WTC11 (cell line): ENCODE data around the gene RNF19B. TPM values are rescaled to one million over a fixed set of nuclear protein-coding genes. Genes with fewer than 3 reads are reported as not detected.

Source experiments
- CBFB ChIP-seq: sonication (generic); formaldehyde crosslinking; IDR thresholded peaks from 2 replicates; pipeline ENCODE4 v1.8.1; 2022; ENCODE audit warnings: mild to moderate bottlenecking, low read depth, missing genetic modification reagents
- ELF4 ChIP-seq: sonication (generic); formaldehyde crosslinking; IDR thresholded peaks from 2 replicates; pipeline ENCODE4 v1.8.1; 2022; ENCODE audit warnings: low read depth, mild to moderate bottlenecking, moderate library complexity, missing genetic modification reagents
- GABPB1 ChIP-seq: sonication (generic); formaldehyde crosslinking; IDR thresholded peaks from 2 replicates; pipeline ENCODE4 v1.8.1; 2023; ENCODE audit warnings: mild to moderate bottlenecking, missing genetic modification reagents
- GRHL2 ChIP-seq: fragments of 250-450 bp; sonication (Bioruptor Pico); IDR thresholded peaks from 2 replicates; pipeline ENCODE4 v1.8.0; 2022; ENCODE audit warnings: mild to moderate bottlenecking, moderate library complexity; ENCODE audit not compliant: insufficient replicate concordance, severe bottlenecking
- JAZF1 ChIP-seq: fragments of 250-450 bp; sonication (Bioruptor Pico); IDR thresholded peaks from 2 replicates; pipeline ENCODE4 v1.9.0; 2021; ENCODE audit warnings: moderate library complexity, mild to moderate bottlenecking, inconsistent platforms
- NR3C1 ChIP-seq: sonication (generic); formaldehyde crosslinking; conservative IDR thresholded peaks from 2 replicates; pipeline ENCODE4 v1.8.1; 2023; ENCODE audit warnings: low read depth, mild to moderate bottlenecking, missing genetic modification reagents
- OVOL2 ChIP-seq: fragments of 250-450 bp; sonication (Bioruptor Pico); IDR thresholded peaks from 2 replicates; pipeline ENCODE4 v1.9.0; 2021; ENCODE audit warnings: mild to moderate bottlenecking, borderline replicate concordance
- PRRX2 ChIP-seq: fragments of 250-450 bp; sonication (Bioruptor Pico); IDR thresholded peaks from 2 replicates; pipeline ENCODE4 v1.8.0; 2021; ENCODE audit warnings: mild to moderate bottlenecking
- RORB ChIP-seq: fragments of 250-450 bp; sonication (Bioruptor Pico); IDR thresholded peaks from 2 replicates; pipeline ENCODE4 v1.9.0; 2021; ENCODE audit warnings: mild to moderate bottlenecking
- SOX15 ChIP-seq: fragments of 250-450 bp; sonication (Bioruptor Pico); IDR thresholded peaks from 2 replicates; pipeline ENCODE4 v1.9.0; 2021; ENCODE audit warnings: mild to moderate bottlenecking
- TEAD1 ChIP-seq: sonication (generic); formaldehyde crosslinking; IDR thresholded peaks from 2 replicates; pipeline ENCODE4 v1.8.0; 2022; ENCODE audit warnings: mild to moderate bottlenecking, missing genetic modification reagents
- ZNF219 ChIP-seq: sonication (generic); formaldehyde crosslinking; IDR thresholded peaks from 2 replicates; pipeline ENCODE4 v1.8.0; 2023; ENCODE audit warnings: missing genetic modification reagents, mild to moderate bottlenecking, borderline replicate concordance
- ZNF396 ChIP-seq: fragments of 250-450 bp; sonication (Bioruptor Pico); IDR thresholded peaks from 2 replicates; pipeline ENCODE4 v1.8.0; 2021; ENCODE audit warnings: mild to moderate bottlenecking, moderate library complexity, borderline replicate concordance
- ZNF423 ChIP-seq: fragments of 250-450 bp; sonication (Bioruptor Pico); IDR thresholded peaks from 2 replicates; pipeline ENCODE4 v2.1.2; 2022; ENCODE audit warnings: mild to moderate bottlenecking, moderate library complexity
- ZNF671 ChIP-seq: fragments of 250-450 bp; sonication (Bioruptor Pico); IDR thresholded peaks from 2 replicates; pipeline ENCODE4 v1.8.0; 2021; ENCODE audit warnings: mild to moderate bottlenecking
- total RNA-seq: library from RNA; stranded (reverse); gene quantifications from 3 replicates; pipeline ENCODE4 v1.2.3, GENCODE V29; 2021
- TF ChIP-seq, protein P1 (sequence below): fragments of 200-600 bp; IDR thresholded peaks from 2 replicates; pipeline ENCODE4 v1.8.0; 2022; ENCODE audit warnings: antibody characterized with exemption
- TF ChIP-seq, protein P2 (sequence below): sonication (generic); formaldehyde crosslinking; IDR thresholded peaks from 2 replicates; pipeline ENCODE4 v1.8.1; 2022; ENCODE audit warnings: missing genetic modification reagents, borderline replicate concordance
- TF ChIP-seq, protein P3 (sequence below): sonication (generic); formaldehyde crosslinking; IDR thresholded peaks from 2 replicates; pipeline ENCODE4 v1.8.0; 2022; ENCODE audit warnings: missing genetic modification reagents
- TF ChIP-seq, protein P4 (sequence below): sonication (generic); formaldehyde crosslinking; IDR thresholded peaks from 2 replicates; pipeline ENCODE4 v1.8.1; 2023; ENCODE audit warnings: mild to moderate bottlenecking, missing genetic modification reagents, moderate library complexity
- TF ChIP-seq, protein P5 (sequence below): sonication (generic); formaldehyde crosslinking; IDR thresholded peaks from 2 replicates; pipeline ENCODE4 v1.8.1; 2023; ENCODE audit warnings: mild to moderate bottlenecking, missing genetic modification reagents
- TF ChIP-seq, protein P6 (sequence below): sonication (generic); formaldehyde crosslinking; conservative IDR thresholded peaks from 2 replicates; pipeline ENCODE4 v1.8.1; 2023; ENCODE audit warnings: mild to moderate bottlenecking, low read depth, missing genetic modification reagents, moderate library complexity
- TF ChIP-seq, protein P7 (sequence below): sonication (generic); formaldehyde crosslinking; IDR thresholded peaks from 2 replicates; pipeline ENCODE4 v1.8.1; 2023; ENCODE audit warnings: mild to moderate bottlenecking, missing genetic modification reagents, moderate library complexity
- TF ChIP-seq, protein P8 (sequence below): fragments of 250-450 bp; sonication (Bioruptor Pico); IDR thresholded peaks from 2 replicates; pipeline ENCODE4 v1.9.0; 2021; ENCODE audit warnings: moderate library complexity, mild to moderate bottlenecking, inconsistent platforms, borderline replicate concordance

Gene RNF19B
- total RNA-seq, 1 experiment from 2014 or later, result 21.9 TPM

DNA sequence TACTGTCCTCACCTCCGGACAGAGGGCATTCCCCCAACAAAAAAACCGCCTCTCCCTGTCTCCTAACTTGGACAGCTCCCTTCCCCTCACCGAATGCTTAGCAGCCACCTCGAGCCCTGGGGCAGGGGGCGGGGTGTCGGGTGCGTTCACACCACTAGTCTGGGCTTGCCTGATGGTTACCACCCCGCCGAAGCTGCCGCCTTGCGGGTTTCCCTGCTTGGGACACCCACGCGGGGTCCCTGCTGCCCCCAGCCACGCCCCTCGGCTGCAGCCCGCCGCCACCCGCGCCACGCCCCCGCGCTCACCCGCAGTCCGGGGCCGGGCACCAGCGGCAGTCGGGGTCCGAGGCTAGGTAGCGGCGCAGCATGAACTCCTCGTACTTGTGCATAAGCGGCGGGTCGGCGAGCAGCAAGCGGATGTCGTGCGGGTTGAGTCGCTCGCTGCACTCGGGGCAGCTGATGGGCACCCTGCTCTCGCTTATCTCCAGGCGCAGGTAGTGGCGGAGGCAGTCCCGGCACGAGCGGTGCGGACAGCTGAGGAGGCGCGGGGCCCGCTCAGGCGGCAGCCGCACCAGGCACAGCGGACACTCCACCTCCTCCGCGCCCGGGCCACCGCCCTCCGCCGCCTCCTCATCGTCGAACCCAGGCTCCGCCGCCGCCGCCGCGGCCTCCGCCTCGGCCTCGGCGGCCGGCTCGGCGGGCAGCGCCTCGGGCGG lies 706 bp downstream of the RNF19B start (continued):
- TF ChIP-seq, protein P1, sequence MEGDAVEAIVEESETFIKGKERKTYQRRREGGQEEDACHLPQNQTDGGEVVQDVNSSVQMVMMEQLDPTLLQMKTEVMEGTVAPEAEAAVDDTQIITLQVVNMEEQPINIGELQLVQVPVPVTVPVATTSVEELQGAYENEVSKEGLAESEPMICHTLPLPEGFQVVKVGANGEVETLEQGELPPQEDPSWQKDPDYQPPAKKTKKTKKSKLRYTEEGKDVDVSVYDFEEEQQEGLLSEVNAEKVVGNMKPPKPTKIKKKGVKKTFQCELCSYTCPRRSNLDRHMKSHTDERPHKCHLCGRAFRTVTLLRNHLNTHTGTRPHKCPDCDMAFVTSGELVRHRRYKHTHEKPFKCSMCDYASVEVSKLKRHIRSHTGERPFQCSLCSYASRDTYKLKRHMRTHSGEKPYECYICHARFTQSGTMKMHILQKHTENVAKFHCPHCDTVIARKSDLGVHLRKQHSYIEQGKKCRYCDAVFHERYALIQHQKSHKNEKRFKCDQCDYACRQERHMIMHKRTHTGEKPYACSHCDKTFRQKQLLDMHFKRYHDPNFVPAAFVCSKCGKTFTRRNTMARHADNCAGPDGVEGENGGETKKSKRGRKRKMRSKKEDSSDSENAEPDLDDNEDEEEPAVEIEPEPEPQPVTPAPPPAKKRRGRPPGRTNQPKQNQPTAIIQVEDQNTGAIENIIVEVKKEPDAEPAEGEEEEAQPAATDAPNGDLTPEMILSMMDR, result no peak
- no peak; the same call in 1 of the 2 replicates for TF ChIP-seq TEAD1 (CRISPR knock-in tag)
- no peak for TF ChIP-seq SOX15 (CRISPR knock-in tag)
- TF ChIP-seq ZNF396 (CRISPR knock-in tag), result no peak
- no peak for TF ChIP-seq RORB (CRISPR knock-in tag)
- TF ChIP-seq, protein P2, sequence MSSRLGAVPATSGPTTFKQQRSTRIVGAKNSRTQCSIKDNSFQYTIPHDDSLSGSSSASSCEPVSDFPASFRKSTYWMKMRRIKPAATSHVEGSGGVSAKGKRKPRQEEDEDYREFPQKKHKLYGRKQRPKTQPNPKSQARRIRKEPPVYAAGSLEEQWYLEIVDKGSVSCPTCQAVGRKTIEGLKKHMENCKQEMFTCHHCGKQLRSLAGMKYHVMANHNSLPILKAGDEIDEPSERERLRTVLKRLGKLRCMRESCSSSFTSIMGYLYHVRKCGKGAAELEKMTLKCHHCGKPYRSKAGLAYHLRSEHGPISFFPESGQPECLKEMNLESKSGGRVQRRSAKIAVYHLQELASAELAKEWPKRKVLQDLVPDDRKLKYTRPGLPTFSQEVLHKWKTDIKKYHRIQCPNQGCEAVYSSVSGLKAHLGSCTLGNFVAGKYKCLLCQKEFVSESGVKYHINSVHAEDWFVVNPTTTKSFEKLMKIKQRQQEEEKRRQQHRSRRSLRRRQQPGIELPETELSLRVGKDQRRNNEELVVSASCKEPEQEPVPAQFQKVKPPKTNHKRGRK (CRISPR knock-in tag), result no peak
- no peak for TF ChIP-seq PRRX2 (CRISPR knock-in tag)
- TF ChIP-seq, protein P3, sequence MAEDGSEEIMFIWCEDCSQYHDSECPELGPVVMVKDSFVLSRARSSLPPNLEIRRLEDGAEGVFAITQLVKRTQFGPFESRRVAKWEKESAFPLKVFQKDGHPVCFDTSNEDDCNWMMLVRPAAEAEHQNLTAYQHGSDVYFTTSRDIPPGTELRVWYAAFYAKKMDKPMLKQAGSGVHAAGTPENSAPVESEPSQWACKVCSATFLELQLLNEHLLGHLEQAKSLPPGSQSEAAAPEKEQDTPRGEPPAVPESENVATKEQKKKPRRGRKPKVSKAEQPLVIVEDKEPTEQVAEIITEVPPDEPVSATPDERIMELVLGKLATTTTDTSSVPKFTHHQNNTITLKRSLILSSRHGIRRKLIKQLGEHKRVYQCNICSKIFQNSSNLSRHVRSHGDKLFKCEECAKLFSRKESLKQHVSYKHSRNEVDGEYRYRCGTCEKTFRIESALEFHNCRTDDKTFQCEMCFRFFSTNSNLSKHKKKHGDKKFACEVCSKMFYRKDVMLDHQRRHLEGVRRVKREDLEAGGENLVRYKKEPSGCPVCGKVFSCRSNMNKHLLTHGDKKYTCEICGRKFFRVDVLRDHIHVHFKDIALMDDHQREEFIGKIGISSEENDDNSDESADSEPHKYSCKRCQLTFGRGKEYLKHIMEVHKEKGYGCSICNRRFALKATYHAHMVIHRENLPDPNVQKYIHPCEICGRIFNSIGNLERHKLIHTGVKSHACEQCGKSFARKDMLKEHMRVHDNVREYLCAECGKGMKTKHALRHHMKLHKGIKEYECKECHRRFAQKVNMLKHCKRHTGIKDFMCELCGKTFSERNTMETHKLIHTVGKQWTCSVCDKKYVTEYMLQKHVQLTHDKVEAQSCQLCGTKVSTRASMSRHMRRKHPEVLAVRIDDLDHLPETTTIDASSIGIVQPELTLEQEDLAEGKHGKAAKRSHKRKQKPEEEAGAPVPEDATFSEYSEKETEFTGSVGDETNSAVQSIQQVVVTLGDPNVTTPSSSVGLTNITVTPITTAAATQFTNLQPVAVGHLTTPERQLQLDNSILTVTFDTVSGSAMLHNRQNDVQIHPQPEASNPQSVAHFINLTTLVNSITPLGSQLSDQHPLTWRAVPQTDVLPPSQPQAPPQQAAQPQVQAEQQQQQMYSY, result 0 out of 2 replicates have a peak, but pooled peaks have one; percentile 18
- no peak for TF ChIP-seq GRHL2 (CRISPR knock-in tag)
- no peak for TF ChIP-seq OVOL2 (CRISPR knock-in tag)
- TF ChIP-seq, protein P4, sequence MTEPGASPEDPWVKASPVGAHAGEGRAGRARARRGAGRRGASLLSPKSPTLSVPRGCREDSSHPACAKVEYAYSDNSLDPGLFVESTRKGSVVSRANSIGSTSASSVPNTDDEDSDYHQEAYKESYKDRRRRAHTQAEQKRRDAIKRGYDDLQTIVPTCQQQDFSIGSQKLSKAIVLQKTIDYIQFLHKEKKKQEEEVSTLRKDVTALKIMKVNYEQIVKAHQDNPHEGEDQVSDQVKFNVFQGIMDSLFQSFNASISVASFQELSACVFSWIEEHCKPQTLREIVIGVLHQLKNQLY (CRISPR knock-in tag), result no peak
- no peak for TF ChIP-seq ZNF671 (CRISPR knock-in tag)
- TF ChIP-seq, protein P5, sequence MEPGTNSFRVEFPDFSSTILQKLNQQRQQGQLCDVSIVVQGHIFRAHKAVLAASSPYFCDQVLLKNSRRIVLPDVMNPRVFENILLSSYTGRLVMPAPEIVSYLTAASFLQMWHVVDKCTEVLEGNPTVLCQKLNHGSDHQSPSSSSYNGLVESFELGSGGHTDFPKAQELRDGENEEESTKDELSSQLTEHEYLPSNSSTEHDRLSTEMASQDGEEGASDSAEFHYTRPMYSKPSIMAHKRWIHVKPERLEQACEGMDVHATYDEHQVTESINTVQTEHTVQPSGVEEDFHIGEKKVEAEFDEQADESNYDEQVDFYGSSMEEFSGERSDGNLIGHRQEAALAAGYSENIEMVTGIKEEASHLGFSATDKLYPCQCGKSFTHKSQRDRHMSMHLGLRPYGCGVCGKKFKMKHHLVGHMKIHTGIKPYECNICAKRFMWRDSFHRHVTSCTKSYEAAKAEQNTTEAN, result no peak
- TF ChIP-seq NR3C1, result no peak
- no peak for TF ChIP-seq ZNF423 (CRISPR knock-in tag)
- TF ChIP-seq, protein P6, sequence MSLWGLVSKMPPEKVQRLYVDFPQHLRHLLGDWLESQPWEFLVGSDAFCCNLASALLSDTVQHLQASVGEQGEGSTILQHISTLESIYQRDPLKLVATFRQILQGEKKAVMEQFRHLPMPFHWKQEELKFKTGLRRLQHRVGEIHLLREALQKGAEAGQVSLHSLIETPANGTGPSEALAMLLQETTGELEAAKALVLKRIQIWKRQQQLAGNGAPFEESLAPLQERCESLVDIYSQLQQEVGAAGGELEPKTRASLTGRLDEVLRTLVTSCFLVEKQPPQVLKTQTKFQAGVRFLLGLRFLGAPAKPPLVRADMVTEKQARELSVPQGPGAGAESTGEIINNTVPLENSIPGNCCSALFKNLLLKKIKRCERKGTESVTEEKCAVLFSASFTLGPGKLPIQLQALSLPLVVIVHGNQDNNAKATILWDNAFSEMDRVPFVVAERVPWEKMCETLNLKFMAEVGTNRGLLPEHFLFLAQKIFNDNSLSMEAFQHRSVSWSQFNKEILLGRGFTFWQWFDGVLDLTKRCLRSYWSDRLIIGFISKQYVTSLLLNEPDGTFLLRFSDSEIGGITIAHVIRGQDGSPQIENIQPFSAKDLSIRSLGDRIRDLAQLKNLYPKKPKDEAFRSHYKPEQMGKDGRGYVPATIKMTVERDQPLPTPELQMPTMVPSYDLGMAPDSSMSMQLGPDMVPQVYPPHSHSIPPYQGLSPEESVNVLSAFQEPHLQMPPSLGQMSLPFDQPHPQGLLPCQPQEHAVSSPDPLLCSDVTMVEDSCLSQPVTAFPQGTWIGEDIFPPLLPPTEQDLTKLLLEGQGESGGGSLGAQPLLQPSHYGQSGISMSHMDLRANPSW (CRISPR knock-in tag), result no peak
- no peak for TF ChIP-seq ZNF219 (CRISPR knock-in tag)
- TF ChIP-seq, protein P7, sequence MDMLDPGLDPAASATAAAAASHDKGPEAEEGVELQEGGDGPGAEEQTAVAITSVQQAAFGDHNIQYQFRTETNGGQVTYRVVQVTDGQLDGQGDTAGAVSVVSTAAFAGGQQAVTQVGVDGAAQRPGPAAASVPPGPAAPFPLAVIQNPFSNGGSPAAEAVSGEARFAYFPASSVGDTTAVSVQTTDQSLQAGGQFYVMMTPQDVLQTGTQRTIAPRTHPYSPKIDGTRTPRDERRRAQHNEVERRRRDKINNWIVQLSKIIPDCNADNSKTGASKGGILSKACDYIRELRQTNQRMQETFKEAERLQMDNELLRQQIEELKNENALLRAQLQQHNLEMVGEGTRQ (CRISPR knock-in tag), result no peak
- TF ChIP-seq, protein P8, sequence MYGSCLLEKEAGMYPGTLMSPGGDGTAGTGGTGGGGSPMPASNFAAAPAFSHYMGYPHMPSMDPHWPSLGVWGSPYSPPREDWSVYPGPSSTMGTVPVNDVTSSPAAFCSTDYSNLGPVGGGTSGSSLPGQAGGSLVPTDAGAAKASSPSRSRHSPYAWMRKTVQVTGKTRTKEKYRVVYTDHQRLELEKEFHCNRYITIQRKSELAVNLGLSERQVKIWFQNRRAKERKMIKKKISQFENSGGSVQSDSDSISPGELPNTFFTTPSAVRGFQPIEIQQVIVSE (CRISPR knock-in tag), result no peak
- TF ChIP-seq ELF4 (CRISPR knock-in tag), result no peak
- TF ChIP-seq CBFB (CRISPR knock-in tag), result no peak
- TF ChIP-seq GABPB1 (CRISPR knock-in tag), result peak; percentile 38; the same call in 1 of the 2 replicates
- TF ChIP-seq JAZF1 (CRISPR knock-in tag), result no peak
